HG03342 (cell line): Measurements from ENCODE around the gene BANK1.
"Not testable (repeated sequence)": the region's sequence is repeated elsewhere in the genome, so short reads cannot be mapped to it uniquely, and the experiment has no call there.

Experiments used
- ATAC-seq: cut with Tn5 transposase; IDR thresholded peaks from one replicate; pipeline ENCODE4 v1.9.1; 2021; ENCODE audit warnings: mild to moderate bottlenecking, moderate library complexity; ENCODE audit not compliant: unreplicated experiment

Gene BANK1

GRCh38 chr4:101871962-101872676, 81.6 kb downstream of the BANK1 start:
- ATAC-seq = no peak

GRCh38 chr4:101885574-101885973, 95.0 kb downstream of the BANK1 start:
- no peak for ATAC-seq

GRCh38 chr4:101886826-101887225, 96.3 kb downstream of the BANK1 start:
- ATAC-seq = no peak

GRCh38 chr4:101888472-101888871, 97.9 kb downstream of the BANK1 start:
- ATAC-seq = no peak

- ATAC-seq = not testable (repeated sequence)
Measured at GRCh38 chr4:101905527-101905926, 115.0 kb downstream of the BANK1 start.

GRCh38 chr4:101910786-101911373, 120.3 kb downstream of the BANK1 start:
- no peak for ATAC-seq

GRCh38 chr4:101911616-101912015, 121.1 kb downstream of the BANK1 start:
- ATAC-seq = no peak

GRCh38 chr4:101914761-101915160, 124.2 kb downstream of the BANK1 start:
- no peak for ATAC-seq

- no peak for ATAC-seq
Measured at GRCh38 chr4:101919373-101919977, 128.9 kb downstream of the BANK1 start.

- no peak for ATAC-seq
Measured at GRCh38 chr4:101921370-101921769, 130.8 kb downstream of the BANK1 start.

GRCh38 chr4:101931619-101932018, 141.1 kb downstream of the BANK1 start:
- no peak for ATAC-seq

GRCh38 chr4:101933855-101934254, 143.3 kb downstream of the BANK1 start:
- ATAC-seq = no peak

GRCh38 chr4:101938836-101939235, 148.3 kb downstream of the BANK1 start:
- ATAC-seq = no peak

- no peak for ATAC-seq
Measured at GRCh38 chr4:101941816-101942358, 151.4 kb downstream of the BANK1 start.

- no peak for ATAC-seq
Measured at GRCh38 chr4:101942891-101943290, 152.4 kb downstream of the BANK1 start.

GRCh38 chr4:101944649-101945048, 154.1 kb downstream of the BANK1 start:
- no peak for ATAC-seq

GRCh38 chr4:101948055-101948454, 157.5 kb downstream of the BANK1 start:
- no peak for ATAC-seq

- no peak for ATAC-seq
Measured at GRCh38 chr4:101948951-101949350, 158.4 kb downstream of the BANK1 start.

- no peak for ATAC-seq
Measured at GRCh38 chr4:101950258-101950979, 159.9 kb downstream of the BANK1 start.

- ATAC-seq = no peak
Measured at GRCh38 chr4:101952985-101953384, 162.5 kb downstream of the BANK1 start.

GRCh38 chr4:101953949-101954348, 163.4 kb downstream of the BANK1 start:
- ATAC-seq = no peak
